Measurements from ENCODE around the gene EID2. TPM values are rescaled to one million over a fixed set of nuclear protein-coding genes. Genes with fewer than 3 reads are reported as not detected.

Gene EID2
- total and polyA plus RNA-seq, 2 of the 13 experiments (the other 11 are each of a cell fraction or from before 2014, with no cell fraction given), result 3.7 to 14.1 TPM

GRCh38 chr19:39557811-39558623 is 18.1 kb upstream of the EID2 start (continued):
- TF ChIP-seq ZBTB49 (CRISPR knock-in tag; IDR thresholded peaks at IDR 0.05; ENCODE audit: borderline replicate concordance) (no peak), ZNF292 (CRISPR knock-in tag; IDR thresholded peaks at IDR 0.05; ENCODE audit: borderline replicate concordance, low read depth) (peak; percentile 54; the same call in 1 of the 2 replicates), ZNF136 (CRISPR knock-in tag; IDR thresholded peaks at IDR 0.05; ENCODE audit: low read depth) (no peak), STAT6 (CRISPR knock-in tag; IDR thresholded peaks at IDR 0.05; ENCODE audit: borderline replicate concordance) (no peak), ERF (CRISPR knock-in tag; IDR thresholded peaks at IDR 0.05) (no peak), IRF2 (CRISPR knock-in tag; IDR thresholded peaks at IDR 0.05) (peak; percentile 96), ELF1 (CRISPR knock-in tag; IDR thresholded peaks at IDR 0.05) (no peak), MIER2 (CRISPR knock-in tag; IDR thresholded peaks at IDR 0.05) (peak; percentile 21; the same call in 1 of the 2 replicates), GRHL1 (CRISPR knock-in tag; conservative IDR thresholded peaks at IDR 0.05) (no peak), KDM5B (CRISPR knock-in tag; IDR thresholded peaks at IDR 0.05; ENCODE audit: borderline replicate concordance) (no peak), ZNF276 (CRISPR knock-in tag; IDR thresholded peaks at IDR 0.05; ENCODE audit: low read depth) (no peak), IRF1 (CRISPR knock-in tag; IDR thresholded peaks at IDR 0.05; ENCODE audit: low read depth) (peak; percentile 97), FOXA1 (IDR thresholded peaks at IDR 0.05) (no peak), FOXA1 (CRISPR knock-in tag; IDR thresholded peaks at IDR 0.05) (peak; percentile 54), SRY (CRISPR knock-in tag; IDR thresholded peaks at IDR 0.05) (no peak), SMC3 (IDR thresholded peaks at IDR 0.05; ENCODE audit: low read length) (no peak), FUBP1 (CRISPR knock-in tag; IDR thresholded peaks at IDR 0.05; ENCODE audit: borderline replicate concordance) (no peak)

All from HepG2 (cell line).